Suprapubic skin (tissue), 4 donors: ENCODE measurements around the gene CFAP74.

ENCODE experiments used
- POLR2A ChIP-seq, 2 donors: fragments of 450-650 bp; IDR thresholded peaks; one replicate each; pipeline ENCODE4 v1.6.1; 2017; ENCODE audit warnings: antibody characterized with exemption in 2 of 2, mild to moderate bottlenecking in 2 of 2, moderate library complexity in 2 of 2
- POLR2AphosphoS5 ChIP-seq, 3 donors: sonication (generic); formaldehyde crosslinking; IDR thresholded peaks; one replicate each; pipeline ENCODE4 v1.6.1; 2017; ENCODE audit warnings: antibody characterized with exemption in 3 of 3
- TF ChIP-seq, protein P1 (sequence below), 2 donors: fragments of 200-600 bp in 1 of 2; fragments of 450-650 bp in 1 of 2; sonication (generic) in 1 of 2; IDR thresholded peaks; one replicate each; pipeline ENCODE4 v1.5.1; 2016 to 2019; ENCODE audit warnings: antibody characterized with exemption in 2 of 2, mild to moderate bottlenecking in 1 of 2, moderate library complexity in 1 of 2

- TF ChIP-seq, protein P1, sequence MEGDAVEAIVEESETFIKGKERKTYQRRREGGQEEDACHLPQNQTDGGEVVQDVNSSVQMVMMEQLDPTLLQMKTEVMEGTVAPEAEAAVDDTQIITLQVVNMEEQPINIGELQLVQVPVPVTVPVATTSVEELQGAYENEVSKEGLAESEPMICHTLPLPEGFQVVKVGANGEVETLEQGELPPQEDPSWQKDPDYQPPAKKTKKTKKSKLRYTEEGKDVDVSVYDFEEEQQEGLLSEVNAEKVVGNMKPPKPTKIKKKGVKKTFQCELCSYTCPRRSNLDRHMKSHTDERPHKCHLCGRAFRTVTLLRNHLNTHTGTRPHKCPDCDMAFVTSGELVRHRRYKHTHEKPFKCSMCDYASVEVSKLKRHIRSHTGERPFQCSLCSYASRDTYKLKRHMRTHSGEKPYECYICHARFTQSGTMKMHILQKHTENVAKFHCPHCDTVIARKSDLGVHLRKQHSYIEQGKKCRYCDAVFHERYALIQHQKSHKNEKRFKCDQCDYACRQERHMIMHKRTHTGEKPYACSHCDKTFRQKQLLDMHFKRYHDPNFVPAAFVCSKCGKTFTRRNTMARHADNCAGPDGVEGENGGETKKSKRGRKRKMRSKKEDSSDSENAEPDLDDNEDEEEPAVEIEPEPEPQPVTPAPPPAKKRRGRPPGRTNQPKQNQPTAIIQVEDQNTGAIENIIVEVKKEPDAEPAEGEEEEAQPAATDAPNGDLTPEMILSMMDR (IDR thresholded peaks at IDR 0.05), result no peak
- TF ChIP-seq POLR2A (IDR thresholded peaks at IDR 0.05) (no peak), POLR2AphosphoS5 (IDR thresholded peaks at IDR 0.05) (no peak)
Measured at GRCh38 chr1:1911350-1912041, 92.1 kb downstream of the CFAP74 start.
